SK-N-SH treated with all-trans-retinoic acid at 6 μM for 48 hours (cell line): ENCODE measurements around the gene CYBA.

Source experiments
- CREB5 ChIP-seq: fragments of 250-450 bp; sonication (Bioruptor Pico); IDR thresholded peaks from 2 replicates; pipeline ENCODE4 v1.5.1; 2020; ENCODE audit warnings: low read depth, mild to moderate bottlenecking, moderate library complexity
- CSRNP3 ChIP-seq: fragments of 250-450 bp; sonication (Bioruptor Pico); IDR thresholded peaks from 2 replicates; pipeline ENCODE4 v1.5.1; 2021; ENCODE audit warnings: mild to moderate bottlenecking, moderate library complexity
- ESRRG ChIP-seq: fragments of 250-450 bp; sonication (Bioruptor Pico); IDR thresholded peaks from 2 replicates; pipeline ENCODE4 v1.6.1; 2021; ENCODE audit warnings: mild to moderate bottlenecking
- PATZ1 ChIP-seq: fragments of 250-450 bp; sonication (Bioruptor Pico); IDR thresholded peaks from 2 replicates; pipeline ENCODE4 v1.8.0; 2020; ENCODE audit warnings: mild to moderate bottlenecking, moderate library complexity, borderline replicate concordance
- RARB ChIP-seq: fragments of 250-450 bp; sonication (Bioruptor Pico); IDR thresholded peaks from 2 replicates; pipeline ENCODE4 v1.8.0; 2021; ENCODE audit warnings: mild to moderate bottlenecking, moderate library complexity
- SNAI2 ChIP-seq: fragments of 250-450 bp; sonication (Bioruptor Pico); IDR thresholded peaks from 2 replicates; pipeline ENCODE4 v1.5.0; 2020; ENCODE audit warnings: mild to moderate bottlenecking, moderate library complexity
- TCF4 ChIP-seq: fragments of 250-450 bp; sonication (Bioruptor Pico); IDR thresholded peaks from 2 replicates; pipeline ENCODE4 v1.8.0; 2021; ENCODE audit warnings: mild to moderate bottlenecking, moderate library complexity, borderline replicate concordance
- ZC3H10 ChIP-seq: fragments of 250-450 bp; sonication (Bioruptor Pico); IDR thresholded peaks from 2 replicates; pipeline ENCODE4 v1.5.1; 2021; ENCODE audit warnings: mild to moderate bottlenecking, moderate library complexity
- ZFP3 ChIP-seq: fragments of 250-450 bp; sonication (Bioruptor Pico); IDR thresholded peaks from 2 replicates; pipeline ENCODE4 v1.5.0; 2020; ENCODE audit warnings: mild to moderate bottlenecking, moderate library complexity
- ZFP30 ChIP-seq: fragments of 450-650 bp; formaldehyde crosslinking; IDR thresholded peaks from 2 replicates; pipeline ENCODE4 v1.5.0; 2022; ENCODE audit warnings: mild to moderate bottlenecking, moderate library complexity

- no peak for TF ChIP-seq PATZ1 (CRISPR knock-in tag)
- TF ChIP-seq ZFP3 (CRISPR knock-in tag), result no peak
- no peak for TF ChIP-seq SNAI2 (CRISPR knock-in tag)
- TF ChIP-seq CSRNP3 (CRISPR knock-in tag), result no peak
- no peak for TF ChIP-seq RARB (CRISPR knock-in tag)
- no peak for TF ChIP-seq ZFP30 (CRISPR knock-in tag)
- TF ChIP-seq TCF4, result no peak
- TF ChIP-seq ESRRG (CRISPR knock-in tag), result no peak
- TF ChIP-seq CREB5, result no peak
- TF ChIP-seq ZC3H10 (CRISPR knock-in tag), result no peak
These were observed 1.5 kb downstream of the CYBA start for GRCh38 chr16:88649195-88649923.
